HG03103 (cell line): Measurements from ENCODE around the gene SPG21.
A peak's percentile ranks its signal among the peaks of the same experiment; 100 is the strongest.

ENCODE experiments used
- ATAC-seq: cut with Tn5 transposase; IDR thresholded peaks from one replicate; pipeline ENCODE4 v1.9.1; 2021; ENCODE audit warnings: low read depth; ENCODE audit not compliant: unreplicated experiment

The SPG21 gene

GRCh38 chr15:64943512-64944225, 46.0 kb downstream of the SPG21 start:
- no peak for ATAC-seq

- no peak for ATAC-seq
These were observed 47.4 kb downstream of the SPG21 start for GRCh38 chr15:64942356-64942755.

GRCh38 chr15:64938192-64938591, 51.5 kb downstream of the SPG21 start:
- ATAC-seq = no peak

GRCh38 chr15:64934023-64934422, 55.7 kb downstream of the SPG21 start:
- no peak for ATAC-seq

GRCh38 chr15:64931381-64931780, 58.3 kb downstream of the SPG21 start:
- ATAC-seq = no peak

DNA sequence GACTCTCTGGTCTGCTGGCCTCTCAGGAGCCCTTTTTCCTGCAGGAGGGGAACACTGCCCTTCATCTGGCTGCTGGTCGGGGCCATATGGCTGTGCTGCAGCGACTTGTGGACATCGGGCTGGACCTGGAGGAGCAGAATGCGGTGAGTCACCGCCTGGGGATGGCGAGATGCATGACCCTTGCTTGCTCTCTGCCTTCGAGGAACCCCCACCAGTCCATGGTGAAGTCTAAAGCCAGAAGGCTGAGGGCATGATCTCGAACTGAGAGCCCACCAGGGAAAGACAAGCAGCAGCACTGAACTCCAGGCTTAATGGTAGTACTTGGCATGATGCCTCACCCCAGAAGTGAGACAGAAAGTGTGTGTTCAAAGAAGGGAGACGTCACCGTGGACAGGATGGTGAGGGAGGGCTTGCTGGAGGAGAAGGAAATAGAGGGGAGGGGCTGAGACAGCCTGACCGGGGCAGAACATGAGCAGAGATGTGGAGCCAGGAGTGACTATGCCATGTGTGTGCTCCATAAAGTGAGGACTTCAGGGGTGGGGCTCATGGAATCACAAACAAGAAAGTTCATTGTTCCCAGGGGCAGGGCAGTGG, 58.8 kb downstream of the SPG21 start:
- no peak for ATAC-seq

- peak; percentile 63 for ATAC-seq
These were observed 59.6 kb downstream of the SPG21 start for GRCh38 chr15:64930019-64930652.

GRCh38 chr15:64928626-64929220, 61.0 kb downstream of the SPG21 start:
- ATAC-seq = no peak

GRCh38 chr15:64926661-64927060, 63.1 kb downstream of the SPG21 start:
- no peak for ATAC-seq

- ATAC-seq = no peak
These were observed 64.1 kb downstream of the SPG21 start for GRCh38 chr15:64925335-64926330.

DNA sequence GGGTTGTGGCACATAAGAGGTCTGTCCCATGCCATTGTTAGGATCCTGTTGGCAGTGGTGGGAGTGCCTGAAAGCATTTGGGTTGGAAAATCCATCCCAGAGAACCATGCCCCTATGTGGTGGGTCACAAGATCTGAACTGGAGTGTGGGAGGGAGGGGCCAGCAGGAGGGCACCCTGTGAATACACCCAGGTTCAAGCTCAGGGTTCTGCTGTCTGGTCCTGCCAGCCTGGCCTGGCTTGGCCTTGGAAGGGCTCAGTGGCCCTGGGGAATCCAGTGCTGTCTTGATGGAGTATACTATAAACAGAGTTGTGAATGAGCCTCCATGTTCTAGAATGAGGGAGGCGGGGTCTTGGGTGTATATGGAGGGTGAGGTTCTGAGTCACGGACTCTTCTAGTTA, 66.2 kb downstream of the SPG21 start:
- ATAC-seq = no peak

- no peak for ATAC-seq
These were observed 68.0 kb downstream of the SPG21 start for GRCh38 chr15:64921711-64922110.

- no peak for ATAC-seq
These were observed 70.0 kb downstream of the SPG21 start for GRCh38 chr15:64919721-64920120.

GRCh38 chr15:64917211-64917610, 72.5 kb downstream of the SPG21 start:
- no peak for ATAC-seq

- no peak for ATAC-seq
These were observed 73.3 kb downstream of the SPG21 start for GRCh38 chr15:64916365-64916764.

- no peak for ATAC-seq
These were observed 74.0 kb downstream of the SPG21 start for GRCh38 chr15:64915518-64916227.
